Effector memory CD8-positive, alpha-beta T cell (primary cell): ENCODE data around the gene RPS15.

Experiments used
- ATAC-seq: fragments of 150-1000 bp; cut with Tn5 transposase; replicated peaks from 2 replicates; pipeline ENCODE4 v1.10.0; 2021; ENCODE audit warnings: mild to moderate bottlenecking, moderate library complexity
- DNase-seq, 3 experiments: peaks; one replicate each; pipeline ENCODE4 v3.0.0; 2021
- H3K27ac Mint-ChIP-seq, 2 donors: one replicate each; pipeline ENCODE4 v1.8.0; 2022; ENCODE audit warnings: mild to moderate bottlenecking in 2 of 2, mixed read lengths in 2 of 2, moderate library complexity in 2 of 2
- H3K27me3 Mint-ChIP-seq, 2 donors: one replicate each; pipeline ENCODE4 v1.8.0; 2022; ENCODE audit warnings: mixed read lengths in 2 of 2
- H3K36me3 Mint-ChIP-seq: one replicate; pipeline ENCODE4 v1.8.0; 2022; ENCODE audit warnings: mild to moderate bottlenecking, moderate library complexity, mixed read lengths; ENCODE audit not compliant: insufficient read depth
- H3K4me1 Mint-ChIP-seq, 2 donors: one replicate each; pipeline ENCODE4 v1.8.0; 2022; ENCODE audit warnings: low read depth in 2 of 2, mixed read lengths in 2 of 2
- H3K4me3 Mint-ChIP-seq, 2 donors: one replicate each; pipeline ENCODE4 v1.8.0; 2022; ENCODE audit warnings: mild to moderate bottlenecking in 2 of 2, mixed read lengths in 2 of 2, moderate library complexity in 2 of 2
- H3K9me3 Mint-ChIP-seq, 2 donors: one replicate each; pipeline ENCODE4 v1.8.0; 2022; ENCODE audit warnings: mixed read lengths in 2 of 2

The RPS15 gene

GRCh38 chr19:1408300-1409203, 29.6 kb upstream of the RPS15 start:
- peak; percentile 34 for ATAC-seq
- H3K9me3 Mint-ChIP-seq, result no peaks in the 10 kb centered on the region

GRCh38 chr19:1409204-1410005, 28.8 kb upstream of the RPS15 start:
- Mint-ChIP-seq H3K9me3 (no peaks in the 10 kb centered on the region), H3K4me3 (peak overlapping the region; percentile 91 to 98), H3K27me3 (no peaks in the 10 kb centered on the region), H3K27ac (peak overlapping the region; percentile 89 to 96), H3K4me1 (peaks cover 47 to 56% of the 10 kb centered on the region in 2 donors), H3K36me3 (peaks cover 58% of the 10 kb centered on the region)
- ATAC-seq (no peak), DNase-seq (no peak)

More at GRCh38 chr19:1408300-1409203, 29.6 kb upstream of the RPS15 start:
- H3K4me1 Mint-ChIP-seq, result peaks cover 46 to 52% of the 10 kb centered on the region in 2 donors
- H3K36me3 Mint-ChIP-seq, result peaks cover 56% of the 10 kb centered on the region
- peak overlapping the region; percentile 89 to 96 for H3K27ac Mint-ChIP-seq
- peaks cover 0 to 1% of the 10 kb centered on the region in 2 donors for H3K27me3 Mint-ChIP-seq
- peak; percentile 57 to 68 (median 64) for DNase-seq
- peak overlapping the region; percentile 91 to 98 for H3K4me3 Mint-ChIP-seq

- Mint-ChIP-seq H3K9me3 (no peaks in the 10 kb centered on the region), H3K27ac (peak overlapping the region; percentile 89 to 96), H3K27me3 (no peaks in the 10 kb centered on the region), H3K4me1 (peaks cover 52 to 62% of the 10 kb centered on the region in 2 donors), H3K36me3 (peaks cover 63% of the 10 kb centered on the region), H3K4me3 (peak overlapping the region; percentile 91 to 98)
- DNase-seq, result no peak
- ATAC-seq, result no peak
Observed at GRCh38 chr19:1410136-1410786, 27.9 kb upstream of the RPS15 start.

GRCh38 chr19:1410789-1411188, 27.4 kb upstream of the RPS15 start:
- no peaks in the 10 kb centered on the region for H3K9me3 Mint-ChIP-seq
- H3K27ac Mint-ChIP-seq, result peak overlapping the region; percentile 89 to 96
- H3K4me3 Mint-ChIP-seq, result peak overlapping the region; percentile 91 to 98
- ATAC-seq (no peak), DNase-seq (no peak)
- H3K27me3 Mint-ChIP-seq, result no peaks in the 10 kb centered on the region
- H3K4me1 Mint-ChIP-seq, result peaks cover 56 to 67% of the 10 kb centered on the region in 2 donors
- peaks cover 68% of the 10 kb centered on the region for H3K36me3 Mint-ChIP-seq

- DNase-seq (peak; percentile 46 to 67 (median 67)), ATAC-seq (peak; percentile 35)
- Mint-ChIP-seq H3K27ac (peak overlapping the region; percentile 89 to 96), H3K4me3 (peak overlapping the region; percentile 91 to 98), H3K36me3 (peaks cover 72% of the 10 kb centered on the region), H3K27me3 (no peaks in the 10 kb centered on the region), H3K4me1 (peaks cover 60 to 69% of the 10 kb centered on the region in 2 donors), H3K9me3 (no peaks in the 10 kb centered on the region)
Observed at GRCh38 chr19:1411255-1412191, 26.7 kb upstream of the RPS15 start.

- Mint-ChIP-seq H3K4me1 (peaks cover 64 to 72% of the 10 kb centered on the region in 2 donors), H3K27ac (peak overlapping the region; percentile 89 to 94), H3K9me3 (no peaks in the 10 kb centered on the region), H3K27me3 (no peaks in the 10 kb centered on the region), H3K4me3 (peak overlapping the region; percentile 91 to 98), H3K36me3 (peaks cover 72% of the 10 kb centered on the region)
- DNase-seq (no peak), ATAC-seq (no peak)
Observed at GRCh38 chr19:1412323-1412923, 25.8 kb upstream of the RPS15 start.

- Mint-ChIP-seq H3K27ac (peak overlapping the region in 1 of 2 donors; percentile 88), H3K4me1 (peaks cover 69 to 74% of the 10 kb centered on the region in 2 donors), H3K9me3 (no peaks in the 10 kb centered on the region), H3K36me3 (peaks cover 76% of the 10 kb centered on the region), H3K27me3 (no peaks in the 10 kb centered on the region), H3K4me3 (peak overlapping the region; percentile 54 to 98)
- ATAC-seq (no peak), DNase-seq (no peak)
Observed at GRCh38 chr19:1412995-1413800, 25.0 kb upstream of the RPS15 start.

- H3K27me3 Mint-ChIP-seq, result no peaks in the 10 kb centered on the region
- DNase-seq (no peak), ATAC-seq (no peak)
- peaks cover 44 to 49% of the 10 kb centered on the region in 2 donors for H3K4me1 Mint-ChIP-seq
- peaks cover 81% of the 10 kb centered on the region for H3K36me3 Mint-ChIP-seq
- peak overlapping the region; percentile 79 to 88 for H3K27ac Mint-ChIP-seq
- no peaks in the 10 kb centered on the region for H3K9me3 Mint-ChIP-seq
- H3K4me3 Mint-ChIP-seq, result peak overlapping the region; percentile 59 to 74
Observed at GRCh38 chr19:1416014-1416841, 22.0 kb upstream of the RPS15 start.

GRCh38 chr19:1417145-1417544, 21.1 kb upstream of the RPS15 start:
- Mint-ChIP-seq H3K27ac (peak overlapping the region in 1 of 2 donors; percentile 32), H3K36me3 (peaks cover 80% of the 10 kb centered on the region), H3K4me3 (peak overlapping the region; percentile 12 to 45), H3K4me1 (peaks cover 35 to 39% of the 10 kb centered on the region in 2 donors), H3K27me3 (no peaks in the 10 kb centered on the region), H3K9me3 (no peaks in the 10 kb centered on the region)
- DNase-seq, result no peak
- no peak for ATAC-seq

GRCh38 chr19:1417681-1418495, 20.3 kb upstream of the RPS15 start:
- H3K27ac Mint-ChIP-seq, result peak overlapping the region in 1 of 2 donors; percentile 53
- H3K4me1 Mint-ChIP-seq, result peaks cover 33 to 34% of the 10 kb centered on the region in 2 donors
- H3K36me3 Mint-ChIP-seq, result peaks cover 85% of the 10 kb centered on the region
- no peaks in the 10 kb centered on the region for H3K9me3 Mint-ChIP-seq
- no peaks in the 10 kb centered on the region for H3K27me3 Mint-ChIP-seq
- ATAC-seq, result no peak
- no peak for DNase-seq
- peak overlapping the region; percentile 12 to 45 for H3K4me3 Mint-ChIP-seq
